Suprapubic skin (tissue), 4 donors: ENCODE results near the gene SERGEF.

Source experiments
- CTCF ChIP-seq, 2 donors: fragments of 200-600 bp in 1 of 2; fragments of 450-650 bp in 1 of 2; sonication (generic) in 1 of 2; IDR thresholded peaks; one replicate each; pipeline ENCODE4 v1.5.1; 2016 to 2019; ENCODE audit warnings: antibody characterized with exemption in 2 of 2, mild to moderate bottlenecking in 1 of 2, moderate library complexity in 1 of 2
- EP300 ChIP-seq: sonication (generic); formaldehyde crosslinking; IDR thresholded peaks from one replicate; pipeline ENCODE4 v1.6.1; 2017; ENCODE audit warnings: antibody characterized with exemption
- POLR2A ChIP-seq, 2 donors: fragments of 450-650 bp; IDR thresholded peaks; one replicate each; pipeline ENCODE4 v1.6.1; 2017; ENCODE audit warnings: antibody characterized with exemption in 2 of 2, mild to moderate bottlenecking in 2 of 2, moderate library complexity in 2 of 2
- POLR2AphosphoS5 ChIP-seq, 3 donors: sonication (generic); formaldehyde crosslinking; IDR thresholded peaks; one replicate each; pipeline ENCODE4 v1.6.1; 2017; ENCODE audit warnings: antibody characterized with exemption in 3 of 3

- no peak for TF ChIP-seq CTCF (IDR thresholded peaks at IDR 0.05)
- no peak for TF ChIP-seq POLR2AphosphoS5 (IDR thresholded peaks at IDR 0.05)
- TF ChIP-seq EP300: no peak
- TF ChIP-seq POLR2A (IDR thresholded peaks at IDR 0.05): no peak
These were observed 12.1 kb downstream of the SERGEF start for GRCh38 chr11:18000760-18001159.
